ENCODE measurements around the gene EN1.

GRCh38 chr2:118893100-118893499 lies 45.7 kb upstream of the EN1 start:
- TF ChIP-seq CTCF (conservative IDR thresholded peaks at IDR 0.05) (no peak), ZFX (IDR thresholded peaks at IDR 0.05) (no peak)

Measured in C4-2B (cell line).